GM12864 (cell line): ENCODE measurements around the gene GALNT14.
A peak's percentile ranks its signal among the peaks of the same experiment; 100 is the strongest.

ENCODE experiments used
- DNase-seq: peaks from one replicate; pipeline ENCODE4 v3.0.0-alpha.2; 2011; ENCODE audit warnings: low read depth
- H3K4me3 ChIP-seq: 2 replicates; pipeline ENCODE4 v1.5.1; 2011; ENCODE audit warnings: mild to moderate bottlenecking, low read depth, low read length, control low read depth
- TF ChIP-seq, protein P1 (sequence below): IDR thresholded peaks from 2 replicates; pipeline ENCODE4 v1.5.1; 2011; ENCODE audit warnings: low read depth, mild to moderate bottlenecking, moderate library complexity, low read length, control low read depth, inconsistent platforms; ENCODE audit errors: missing control alignments

GALNT14 gene

GRCh38 chr2:31037058-31037457 is 101.2 kb downstream of the GALNT14 start:
- DNase-seq, result no peak
- TF ChIP-seq, protein P1, sequence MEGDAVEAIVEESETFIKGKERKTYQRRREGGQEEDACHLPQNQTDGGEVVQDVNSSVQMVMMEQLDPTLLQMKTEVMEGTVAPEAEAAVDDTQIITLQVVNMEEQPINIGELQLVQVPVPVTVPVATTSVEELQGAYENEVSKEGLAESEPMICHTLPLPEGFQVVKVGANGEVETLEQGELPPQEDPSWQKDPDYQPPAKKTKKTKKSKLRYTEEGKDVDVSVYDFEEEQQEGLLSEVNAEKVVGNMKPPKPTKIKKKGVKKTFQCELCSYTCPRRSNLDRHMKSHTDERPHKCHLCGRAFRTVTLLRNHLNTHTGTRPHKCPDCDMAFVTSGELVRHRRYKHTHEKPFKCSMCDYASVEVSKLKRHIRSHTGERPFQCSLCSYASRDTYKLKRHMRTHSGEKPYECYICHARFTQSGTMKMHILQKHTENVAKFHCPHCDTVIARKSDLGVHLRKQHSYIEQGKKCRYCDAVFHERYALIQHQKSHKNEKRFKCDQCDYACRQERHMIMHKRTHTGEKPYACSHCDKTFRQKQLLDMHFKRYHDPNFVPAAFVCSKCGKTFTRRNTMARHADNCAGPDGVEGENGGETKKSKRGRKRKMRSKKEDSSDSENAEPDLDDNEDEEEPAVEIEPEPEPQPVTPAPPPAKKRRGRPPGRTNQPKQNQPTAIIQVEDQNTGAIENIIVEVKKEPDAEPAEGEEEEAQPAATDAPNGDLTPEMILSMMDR, result no peak
- no peak overlapping the region for H3K4me3 ChIP-seq

- TF ChIP-seq, protein P1, result peak; percentile 8
- H3K4me3 ChIP-seq, result no peak overlapping the region
- no peak for DNase-seq
Measured at GRCh38 chr2:31033032-31033431, 105.2 kb downstream of the GALNT14 start.

DNA sequence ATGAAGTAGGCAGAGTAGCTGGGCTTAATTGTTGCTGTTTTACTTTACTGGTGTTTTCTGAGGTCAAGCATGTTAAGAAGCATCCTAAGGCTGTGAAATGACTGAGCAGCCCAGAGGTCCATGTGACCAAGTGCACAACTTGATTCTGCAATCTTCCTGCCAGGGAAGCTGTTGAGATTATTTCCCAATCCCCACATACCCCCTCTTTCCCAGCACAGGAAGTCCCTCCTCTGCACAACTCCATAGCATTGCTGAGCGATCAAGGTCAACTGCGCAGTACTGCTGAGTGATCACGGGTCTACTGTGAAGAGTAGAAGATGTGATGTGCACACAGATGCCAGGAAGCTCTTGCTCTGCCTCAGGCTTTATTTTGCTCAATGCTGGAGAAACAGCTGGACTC is 105.8 kb downstream of the GALNT14 start:
- TF ChIP-seq, protein P1, result no peak
- no peak overlapping the region for H3K4me3 ChIP-seq
- no peak for DNase-seq

- TF ChIP-seq, protein P1, result no peak
- no peak overlapping the region for H3K4me3 ChIP-seq
- peak; percentile 24 for DNase-seq
Measured at GRCh38 chr2:31031132-31031706, 107.0 kb downstream of the GALNT14 start.

- no peak overlapping the region for H3K4me3 ChIP-seq
- TF ChIP-seq, protein P1, result no peak
- DNase-seq, result no peak
Measured at GRCh38 chr2:31028417-31028816, 109.8 kb downstream of the GALNT14 start.

- no peak overlapping the region for H3K4me3 ChIP-seq
- TF ChIP-seq, protein P1, result no peak
- no peak for DNase-seq
Measured at GRCh38 chr2:31027549-31027948, 110.7 kb downstream of the GALNT14 start.

- TF ChIP-seq, protein P1, result no peak
- no peak overlapping the region for H3K4me3 ChIP-seq
- no peak for DNase-seq
Measured at GRCh38 chr2:31023541-31023940, 114.7 kb downstream of the GALNT14 start.
